Motor neuron (in vitro differentiated cells): Measurements from ENCODE around the gene ZNF428. TPM values are rescaled to one million over a fixed set of nuclear protein-coding genes. Genes with fewer than 3 reads are reported as not detected.

ENCODE experiments used
- ATAC-seq, 8 experiments: fragments of 200-7000 bp; cut with Tn5 transposase; replicated peaks in 6 of 8; 2 replicates each; pipeline ENCODE4 v1.8.0; 2021; ENCODE audit warnings: mild to moderate bottlenecking in 8 of 8, moderate library complexity in 8 of 8
- H3K27ac ChIP-seq, 2 donors: fragments of 250-450 bp; sonication (Bioruptor Pico); 2 replicates each; pipeline ENCODE4 v1.9.0; 2021; ENCODE audit warnings: antibody characterized with exemption in 2 of 2, mild to moderate bottlenecking in 2 of 2, moderate library complexity in 1 of 2
- H3K4me1 ChIP-seq, 2 donors: fragments of 250-450 bp; sonication (Bioruptor Pico); replicated peaks in 1 of 2; 2 replicates each; pipeline ENCODE4 v1.6.1; 2021; ENCODE audit warnings: antibody characterized with exemption in 2 of 2, mild to moderate bottlenecking in 2 of 2, moderate library complexity in 1 of 2
- H3K4me3 ChIP-seq, 5 donors: fragments of 250-450 bp; sonication (Bioruptor Pico); 2 replicates each; pipeline ENCODE4 v1.9.0; 2021; ENCODE audit warnings: antibody characterized with exemption in 5 of 5, mild to moderate bottlenecking in 5 of 5, moderate library complexity in 4 of 5
- WGBS, 10 experiments: fragments of 450-650 bp; shearing (Covaris generic); methylation state at CpG; one replicate each; pipeline ENCODE4 v1.0.0; 2022; 5-methylcytosine and 5-hydroxymethylcytosine counted together
- in situ Hi-C, 9 experiments: fragments of 400-800 bp; cut with MboI; loops; one replicate each; pipeline ENCODE4 v1.15.0; 2021; ENCODE audit warnings: low sequenced_read_pairs in 9 of 9, low pct_unique_long_range_greater_than_20kb in 2 of 9; ENCODE audit not compliant: unreplicated experiment in 9 of 9
- total RNA-seq, 8 experiments: library from RNA; unstranded; fragments of 300-600 nt; gene quantifications; 2 replicates each; pipeline versions ENCODE4 v1.2.3 to v1.2.4, GENCODE V29; 2022

Gene ZNF428, protein sequence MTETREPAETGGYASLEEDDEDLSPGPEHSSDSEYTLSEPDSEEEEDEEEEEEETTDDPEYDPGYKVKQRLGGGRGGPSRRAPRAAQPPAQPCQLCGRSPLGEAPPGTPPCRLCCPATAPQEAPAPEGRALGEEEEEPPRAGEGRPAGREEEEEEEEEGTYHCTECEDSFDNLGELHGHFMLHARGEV
- total RNA-seq = 100 to 1,000 TPM in 2 of 8 experiments, 10 to 100 TPM in 6; 17.4 to 166 (median 84.4) TPM

DNA sequence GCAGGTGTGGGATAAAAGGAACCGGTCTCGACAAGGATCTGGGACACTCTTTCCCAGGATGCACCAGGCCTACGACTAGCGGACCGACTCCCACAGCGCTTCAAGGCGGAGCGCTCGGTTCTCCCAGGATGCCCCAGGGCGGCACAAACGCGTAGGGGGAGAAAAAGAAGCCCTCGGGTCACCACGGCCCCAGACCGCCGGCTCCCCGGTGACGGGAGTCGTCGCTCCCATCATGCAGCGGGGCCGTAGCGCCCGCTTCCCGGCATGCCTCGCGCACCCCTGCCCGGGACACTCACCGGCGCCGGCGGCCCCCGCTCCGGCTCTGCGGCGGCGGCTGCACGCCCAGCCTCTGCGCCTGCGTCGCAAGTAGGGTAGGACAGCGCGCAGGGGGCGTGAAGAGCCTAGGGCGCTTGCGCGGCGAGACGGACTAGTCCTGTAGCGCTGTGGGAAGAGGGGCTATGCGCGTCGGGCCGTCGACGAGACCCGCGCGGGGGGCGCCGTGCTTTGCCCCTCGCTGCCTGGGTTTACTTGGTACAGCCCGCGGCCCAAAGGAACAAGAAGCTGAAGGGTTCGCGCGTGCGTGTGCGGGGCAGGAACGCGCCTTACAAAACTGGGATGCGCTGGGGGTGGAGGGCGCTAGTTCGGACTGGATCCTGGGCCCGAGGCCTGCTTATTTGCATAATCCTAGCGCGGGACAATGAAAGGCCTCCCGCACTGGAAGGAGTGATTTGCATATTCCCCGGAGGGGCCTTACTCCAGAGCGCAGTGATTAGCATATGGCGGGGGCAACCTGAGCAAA lies at the start of gene ZNF428:
Gene ZNF428 (minus strand): TSS at position 368 of the 799 bp plus-strand sequence. CDS start 5,325 bp downstream, outside the sequence.
- ATAC-seq = peak; percentile 85 to 91 (median 89)
- in situ Hi-C loops = no loop called here
- 0 to 10% (median 1%) methylated on average over 2 to 15 of the region's 81 CpGs; no CpG with 5 or more reads in 5 of the 10 experiments for WGBS, 10 experiments
- Histone ChIP-seq H3K27ac (peak within 1 kb of the TSS; percentile 94 to 97), H3K4me3 (peak within 1 kb of the TSS; percentile 49 to 62 (median 58)), H3K4me1 (peaks cover 12 to 14% of the 10 kb centered on the region in 2 donors)

DNA sequence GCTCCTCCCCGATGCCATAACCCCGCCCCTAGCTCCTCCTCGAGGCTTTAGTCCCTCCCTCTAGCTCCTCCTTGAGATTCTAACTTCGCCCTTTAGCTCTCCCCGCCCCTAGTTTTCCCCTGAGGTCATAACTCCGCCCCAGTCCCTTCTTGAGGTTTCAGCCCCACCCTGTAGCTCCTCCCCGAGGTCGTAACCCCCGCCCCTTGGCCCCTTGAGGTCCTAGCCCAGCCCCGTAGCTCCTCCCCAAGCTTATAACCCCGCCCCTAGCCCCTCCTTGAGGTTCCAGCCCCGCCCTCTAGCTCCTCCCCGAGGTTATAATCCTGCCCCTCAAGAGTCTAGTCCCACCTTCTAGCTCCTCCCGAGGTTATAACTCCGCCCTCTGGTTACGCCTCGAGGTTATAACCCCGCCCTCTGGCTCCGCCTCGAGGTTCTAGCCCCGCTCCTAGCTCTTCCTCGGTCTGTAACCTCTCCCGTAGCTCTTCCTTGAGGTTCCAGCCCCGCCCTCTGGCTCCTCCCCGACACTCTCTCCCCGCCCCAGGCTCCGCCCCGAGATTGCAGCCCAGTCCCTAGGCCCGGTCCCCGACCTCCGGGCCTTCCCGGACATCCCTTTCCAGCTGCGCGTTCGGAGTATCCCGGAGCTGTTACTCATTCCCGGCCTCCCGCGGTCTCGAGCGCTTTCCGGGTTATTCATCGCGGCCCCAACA lies 49.1 kb upstream of the ZNF428 start:
- Histone ChIP-seq H3K27ac (peak overlapping the region in 1 of 2 donors; percentile 29), H3K4me1 (peaks cover 0 to 6% of the 10 kb centered on the region in 2 donors), H3K4me3 (peak overlapping the region; percentile 31 to 41 (median 34))
- ATAC-seq = peak; percentile 73 to 91 (median 90)
- in situ Hi-C loops = no loop called here
- 0 to 1% methylated on average over 8 to 14 of the region's 44 CpGs; no CpG with 5 or more reads in 8 of the 10 experiments for WGBS, 10 experiments

DNA sequence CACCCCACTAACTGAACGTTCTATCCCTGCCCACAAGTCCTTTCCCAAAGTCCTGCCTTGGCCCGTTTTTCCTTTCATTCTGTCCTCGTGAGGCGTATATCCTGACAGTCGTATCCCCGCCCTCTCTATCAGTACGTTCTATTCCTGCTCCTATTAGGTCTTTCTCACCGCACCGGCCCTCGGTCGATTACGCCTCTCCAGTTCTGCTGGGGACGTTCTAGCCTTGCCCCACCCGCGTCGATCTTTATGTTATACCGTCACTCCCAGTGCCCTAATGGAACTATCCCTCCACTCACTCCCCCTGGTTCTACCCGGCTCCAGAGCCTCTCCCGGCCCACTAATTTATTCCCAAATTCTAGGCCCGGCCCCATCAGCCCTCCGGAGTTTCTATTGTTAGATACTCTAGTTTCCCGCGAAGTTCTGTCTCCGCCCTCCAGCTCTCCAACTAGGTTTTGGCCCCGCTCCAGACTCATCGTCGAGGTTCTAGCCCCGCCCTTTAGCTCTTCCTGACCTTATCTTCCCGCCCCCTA lies 48.5 kb upstream of the ZNF428 start:
- Histone ChIP-seq H3K4me3 (peak overlapping the region; percentile 27 to 41 (median 33)), H3K4me1 (peaks cover 0 to 6% of the 10 kb centered on the region in 2 donors), H3K27ac (no peak overlapping the region)
- ATAC-seq = peak in 1 of 8 experiments; percentile 0
- WGBS, 10 experiments = 0 to 56% (median 14%) methylated on average over 1 to 20 of the region's 29 CpGs
- in situ Hi-C loops = no loop called here

DNA sequence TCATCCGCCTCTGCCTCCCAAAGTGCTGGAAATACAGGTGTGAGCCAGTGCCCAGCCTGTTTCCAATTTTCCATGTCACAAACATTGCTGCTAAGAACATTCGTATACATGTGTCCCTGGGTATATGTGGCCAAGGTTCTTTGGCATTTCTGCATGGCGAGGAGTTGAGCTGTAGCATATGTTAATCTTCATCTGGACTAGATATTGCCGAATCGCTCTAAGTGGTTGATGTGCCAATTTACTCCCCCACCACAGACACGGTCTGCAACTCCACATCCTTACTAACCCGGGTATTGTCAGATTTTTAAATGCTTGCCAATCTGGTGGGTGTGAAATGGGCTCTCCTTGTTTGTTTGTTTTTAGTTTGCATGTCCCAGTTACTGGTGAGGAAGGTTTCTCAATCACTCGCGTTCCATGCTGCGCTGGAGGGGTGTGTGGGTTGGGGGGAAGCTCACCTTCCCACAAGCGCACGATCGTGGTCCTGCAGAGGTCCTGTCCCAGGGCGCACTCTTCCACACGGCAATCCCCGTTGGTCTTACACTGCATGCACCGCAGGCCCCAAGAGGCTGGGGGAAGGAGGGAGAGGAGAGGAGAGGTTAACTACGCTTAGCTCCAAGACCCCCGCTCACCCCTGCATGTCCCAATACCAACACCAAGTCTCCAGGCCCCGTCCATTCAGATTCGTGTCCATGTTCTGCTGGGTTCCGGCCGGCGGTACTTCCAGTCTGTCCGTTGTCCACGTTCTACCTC lies 47.9 kb upstream of the ZNF428 start:
- H3K27ac ChIP-seq = no peak overlapping the region
- in situ Hi-C loops = no loop called here
- no peak for ATAC-seq
- H3K4me1 ChIP-seq = peaks cover 0 to 6% of the 10 kb centered on the region in 2 donors
- WGBS, 10 experiments = 51 to 100% (median 76%) methylated on average over 3 to 18 of the region's 26 CpGs; no CpG with 5 or more reads in 4 of the 10 experiments
- H3K4me3 ChIP-seq = peak overlapping the region in 4 of 5 donors; percentile 27 to 41 (median 32)

DNA sequence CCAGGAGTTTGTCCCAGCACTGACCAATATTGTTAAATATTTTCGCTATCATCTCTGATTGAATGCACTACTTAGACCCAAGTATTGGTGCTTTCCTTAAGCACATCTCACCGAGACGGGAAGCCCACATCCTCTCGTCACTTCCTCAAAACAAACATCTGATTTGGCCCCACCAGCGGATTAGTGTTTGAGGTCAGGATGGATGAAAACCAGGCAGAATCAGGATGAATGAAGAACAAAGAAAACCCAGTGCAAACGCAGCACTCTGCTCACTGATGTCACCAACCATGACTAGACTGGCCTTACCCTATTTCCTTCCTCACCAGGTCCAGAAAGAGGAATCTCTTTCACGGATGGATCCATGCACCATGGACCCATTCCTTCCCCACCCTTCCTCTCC lies 44.6 kb upstream of the ZNF428 start:
- Histone ChIP-seq H3K4me1 (peaks cover 0 to 3% of the 10 kb centered on the region in 2 donors), H3K4me3 (no peak overlapping the region), H3K27ac (no peak overlapping the region)
- 71 to 97% (median 83%) methylated on average over 1 to 5 of the region's 7 CpGs; no CpG with 5 or more reads in 2 of the 10 experiments for WGBS, 10 experiments
- in situ Hi-C loops = no loop called here
- ATAC-seq = no peak

DNA sequence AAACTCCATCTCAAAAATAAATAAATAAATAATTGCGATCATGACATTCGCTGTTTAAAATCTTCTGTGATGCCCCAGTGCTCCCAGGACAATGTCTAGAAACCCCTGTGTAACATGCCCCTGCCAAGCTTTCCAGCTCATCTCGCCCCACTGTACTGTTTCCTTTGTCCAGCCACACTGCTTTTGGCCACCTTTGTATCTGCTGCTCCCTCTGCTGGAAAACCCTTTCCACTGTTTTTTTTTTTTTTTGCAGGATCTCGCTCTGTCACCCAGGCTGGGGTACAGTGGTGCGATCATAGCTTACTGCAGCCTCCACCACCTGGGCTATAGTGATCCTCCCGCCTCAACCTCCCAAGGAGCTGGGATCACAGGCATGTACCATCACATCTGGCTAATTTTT lies 43.1 kb upstream of the ZNF428 start:
- no peak overlapping the region for H3K27ac ChIP-seq
- in situ Hi-C loops = no loop called here
- H3K4me3 ChIP-seq = no peak overlapping the region
- 86 to 100% (median 90%) methylated on average over 1 to 5 of the region's 6 CpGs; no CpG with 5 or more reads in 2 of the 10 experiments for WGBS, 10 experiments
- ATAC-seq = peak in 6 of 8 experiments; percentile 16 to 67 (median 32)
- H3K4me1 ChIP-seq = peaks cover 0 to 2% of the 10 kb centered on the region in 2 donors

DNA sequence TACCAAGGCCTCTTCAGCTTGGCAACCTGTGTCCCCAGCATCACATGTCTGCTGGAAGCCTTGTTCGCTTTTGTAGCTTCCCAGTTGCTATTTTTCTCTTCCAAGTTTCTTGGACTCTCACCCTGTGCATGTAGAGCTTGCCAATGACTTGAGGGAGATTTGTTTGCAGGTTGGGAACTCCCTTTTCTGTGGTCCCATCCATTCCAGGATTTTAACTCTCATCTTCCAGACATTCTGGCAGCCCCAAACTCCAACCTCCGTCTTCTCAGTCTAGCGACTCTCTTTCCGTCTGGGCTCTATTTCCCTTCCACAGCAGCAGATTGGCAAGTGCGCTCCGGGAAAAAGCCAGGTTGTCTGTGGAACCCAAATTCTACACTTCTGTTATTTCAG lies 41.5 kb upstream of the ZNF428 start:
- no peak overlapping the region for H3K4me3 ChIP-seq
- WGBS, 10 experiments = 58 to 100% (median 89%) methylated on average over 1 to 6 of the region's 6 CpGs; no CpG with 5 or more reads in 2 of the 10 experiments
- no peaks in the 10 kb centered on the region for H3K4me1 ChIP-seq
- no peak for ATAC-seq
- H3K27ac ChIP-seq = no peak overlapping the region
- in situ Hi-C loops = no loop called here

DNA sequence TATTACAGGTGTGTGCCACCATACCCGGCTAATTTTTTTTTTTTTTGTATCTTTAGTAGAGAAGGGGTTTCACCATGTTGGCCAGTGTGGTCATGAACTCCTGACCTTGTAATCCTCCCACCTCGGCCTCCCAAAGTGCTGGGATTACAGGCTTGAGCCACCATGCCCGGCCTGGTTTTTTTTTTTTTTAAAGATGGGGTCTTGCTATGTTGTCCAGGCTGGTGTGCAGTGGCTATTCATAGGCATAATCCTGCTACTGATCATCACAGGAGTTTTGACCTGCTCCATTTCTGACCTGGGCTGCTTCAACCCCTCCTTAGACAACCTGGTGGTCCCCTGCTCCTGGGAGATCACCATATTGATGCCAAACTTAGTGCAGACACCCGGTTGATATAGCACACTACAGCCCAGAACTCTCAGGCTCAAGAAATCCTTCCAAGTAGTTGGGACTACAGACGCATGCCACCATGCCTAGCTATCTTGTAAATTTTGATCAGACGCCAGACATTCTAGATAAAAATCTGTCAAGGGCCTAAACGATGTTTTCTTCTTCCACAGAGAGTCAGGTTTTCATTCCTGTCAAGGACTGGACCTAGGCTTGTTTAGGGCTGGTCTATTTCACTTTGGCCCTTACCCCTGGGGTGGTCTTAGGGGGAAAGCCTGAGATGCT lies 41.0 kb upstream of the ZNF428 start:
- ATAC-seq = no peak
- Histone ChIP-seq H3K4me3 (no peak overlapping the region), H3K4me1 (no peaks in the 10 kb centered on the region), H3K27ac (no peak overlapping the region)
- in situ Hi-C loops = no loop called here
- WGBS, 10 experiments = 62 to 100% (median 100%) methylated on average over 1 to 4 of the region's 7 CpGs

DNA sequence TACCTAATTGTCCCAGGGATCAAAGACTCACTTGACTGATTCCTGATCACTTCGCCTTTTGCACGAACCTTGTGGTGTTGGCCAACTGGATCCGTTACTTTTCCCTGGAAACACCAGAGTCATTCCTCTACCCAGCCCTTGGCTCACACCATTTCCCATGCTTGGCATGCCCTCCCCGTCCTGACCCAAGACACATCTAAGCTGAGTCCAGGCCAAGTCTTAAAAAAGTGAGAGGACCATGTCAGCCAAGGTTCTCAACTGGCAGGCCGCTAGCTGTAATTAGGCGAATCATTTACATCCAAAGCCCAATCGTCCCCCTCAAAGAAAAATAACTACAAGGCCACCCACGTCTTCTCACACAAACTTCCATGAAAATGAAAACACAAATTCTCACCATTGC lies 39.1 kb upstream of the ZNF428 start:
- 78 to 100% (median 97%) methylated on average over 1 to 8 of the region's 8 CpGs; no CpG with 5 or more reads in 4 of the 10 experiments for WGBS, 10 experiments
- Histone ChIP-seq H3K4me3 (no peak overlapping the region), H3K4me1 (no peaks in the 10 kb centered on the region), H3K27ac (no peak overlapping the region)
- no peak for ATAC-seq
- in situ Hi-C loops = no loop called here

DNA sequence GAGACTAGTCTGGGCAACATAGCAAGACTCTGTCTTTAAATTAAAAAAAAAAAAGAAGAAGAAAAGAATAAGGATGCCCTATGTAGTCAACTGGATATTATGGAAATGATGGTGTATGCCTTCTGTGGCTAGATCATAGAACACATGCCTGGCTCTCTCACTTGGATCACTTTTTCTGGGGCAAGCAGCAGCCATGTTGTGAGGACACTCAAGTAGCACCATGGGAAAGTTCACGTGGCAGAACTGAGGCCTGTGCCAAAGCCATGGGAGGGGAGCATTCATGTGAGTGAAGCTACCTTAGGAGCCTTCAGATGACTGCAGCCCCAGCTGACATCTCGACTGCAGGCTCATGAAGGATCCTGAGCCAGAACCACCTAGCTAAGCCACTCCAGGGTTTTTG lies 38.6 kb upstream of the ZNF428 start:
- Histone ChIP-seq H3K4me3 (no peak overlapping the region), H3K4me1 (no peaks in the 10 kb centered on the region), H3K27ac (no peak overlapping the region)
- in situ Hi-C loops = no loop called here
- WGBS, 10 experiments = 80 to 100% (median 83%) methylated on average over 1 to 2 of the region's 2 CpGs; no CpG with 5 or more reads in 5 of the 10 experiments
- ATAC-seq = no peak

DNA sequence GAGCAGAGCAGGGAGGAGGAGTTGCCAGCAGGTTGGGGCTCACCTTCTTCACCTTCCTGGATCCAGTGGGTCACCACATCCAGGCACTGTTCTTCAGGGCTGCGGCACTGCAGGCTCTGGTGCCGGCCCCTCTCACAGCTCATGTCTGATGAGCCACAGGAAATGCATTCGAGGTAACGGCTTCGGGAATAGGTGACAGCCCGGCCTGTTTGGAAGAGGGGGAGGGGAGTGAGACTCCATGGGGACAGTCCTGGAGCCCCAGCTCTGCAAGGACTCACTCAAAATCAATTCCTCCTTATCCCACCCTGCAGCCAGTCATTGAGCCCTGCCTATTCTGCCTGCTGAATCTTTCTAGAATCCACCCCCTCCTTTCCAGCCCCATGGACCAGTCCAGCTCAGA lies 37.0 kb upstream of the ZNF428 start:
- in situ Hi-C loops = no loop called here
- no peak overlapping the region for H3K4me3 ChIP-seq
- no peak overlapping the region for H3K27ac ChIP-seq
- H3K4me1 ChIP-seq = peaks cover 0 to 2% of the 10 kb centered on the region in 2 donors
- WGBS, 10 experiments = 85 to 100% methylated on average over 5 to 6 of the region's 6 CpGs; no CpG with 5 or more reads in 8 of the 10 experiments
- ATAC-seq = no peak

DNA sequence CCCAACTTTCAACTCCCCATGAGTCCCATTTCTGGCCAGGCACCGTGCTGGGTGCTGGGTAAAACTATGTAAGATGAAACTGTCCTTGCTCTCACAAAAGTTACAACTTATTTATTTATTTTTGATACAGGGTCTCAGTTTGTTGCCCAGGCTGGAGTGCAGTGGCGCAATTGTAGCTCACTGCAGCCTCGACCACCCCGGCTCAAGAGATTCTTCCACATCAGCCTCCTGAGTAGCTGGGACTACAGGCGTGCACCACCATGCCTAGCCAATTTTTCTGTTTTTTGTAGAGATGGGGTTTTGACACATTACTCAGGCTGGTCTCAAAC lies 33.1 kb upstream of the ZNF428 start:
- no peak overlapping the region for H3K4me3 ChIP-seq
- ATAC-seq = peak in 3 of 8 experiments; percentile 4 to 30 (median 9)
- H3K27ac ChIP-seq = no peak overlapping the region
- 0 to 70% (median 52%) methylated on average over 1 to 3 of the region's 5 CpGs; no CpG with 5 or more reads in 5 of the 10 experiments for WGBS, 10 experiments
- in situ Hi-C loops = no loop called here
- H3K4me1 ChIP-seq = peaks cover 0 to 2% of the 10 kb centered on the region in 2 donors
